GOT3 (cell line): ENCODE data around the gene DHRS7C.
"Not testable (repeated sequence)": the region's sequence is repeated elsewhere in the genome, so short reads cannot be mapped to it uniquely, and the experiment has no call there.

Experiments
- DNase-seq: peaks from one replicate; lab custom pipeline; 2025; ENCODE audit warnings: mixed read lengths; lab: John Stamatoyannopoulos, UW

Gene DHRS7C

DNA sequence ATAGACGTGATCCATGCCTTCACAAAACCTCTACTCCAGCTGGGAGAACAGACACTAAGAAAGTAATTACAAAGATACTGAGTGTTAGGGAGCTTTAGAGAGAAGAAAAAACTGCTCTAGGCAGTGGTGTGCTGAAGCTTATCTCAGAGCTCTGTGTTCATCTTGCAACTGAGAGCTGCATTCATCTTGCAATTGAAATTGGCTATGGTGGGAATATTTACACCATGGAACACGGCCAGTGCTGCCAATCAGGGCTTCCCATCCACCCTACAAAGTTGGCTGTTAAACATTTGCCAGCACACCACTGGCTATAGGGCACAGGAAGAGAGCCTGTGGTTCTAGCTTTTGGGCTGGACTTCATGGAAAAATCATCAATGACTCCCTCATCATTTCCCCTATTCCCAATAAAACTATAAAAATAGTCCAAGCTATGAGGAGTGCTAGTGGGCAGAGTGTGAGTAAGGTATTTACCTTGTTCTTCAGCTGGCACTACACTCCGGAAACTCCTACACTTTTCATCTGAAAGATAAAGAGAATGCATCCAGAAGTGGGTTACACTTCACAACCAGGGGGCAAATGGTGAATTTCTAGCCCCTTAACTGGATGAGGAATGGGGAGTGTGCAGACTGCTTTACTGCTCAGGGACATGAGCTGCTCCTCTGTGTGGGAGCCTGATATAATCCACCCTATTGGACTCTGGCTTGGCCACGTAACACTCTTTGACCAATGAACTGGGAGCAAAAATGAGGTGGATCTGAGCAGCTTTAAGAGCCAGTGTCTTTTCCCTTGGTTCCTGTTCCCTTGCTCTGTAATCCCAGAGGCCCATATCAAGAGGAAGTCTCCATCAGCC, 18.9 kb upstream of the DHRS7C start:
- no peak for DNase-seq

DNA sequence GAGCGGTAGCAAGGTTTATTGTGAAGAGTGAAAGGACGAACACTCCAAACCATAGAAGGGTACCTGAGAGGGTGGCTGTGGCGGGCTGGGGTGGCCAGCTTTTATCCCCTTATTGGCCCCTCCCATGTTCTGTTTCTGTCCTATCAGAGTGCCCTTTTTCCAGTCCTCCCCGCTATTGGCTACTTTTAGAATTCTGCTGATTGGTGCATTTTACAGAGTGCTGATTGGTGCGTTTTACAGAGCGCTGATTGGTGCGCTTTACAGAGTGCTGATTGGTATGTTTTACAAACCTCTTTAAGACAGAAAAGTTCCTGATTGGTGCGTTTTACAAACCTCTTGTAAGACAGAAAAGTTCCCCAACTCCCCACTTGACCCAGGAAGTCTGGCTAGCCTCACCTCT, 18.0 kb upstream of the DHRS7C start:
- no peak for DNase-seq

- no peak for DNase-seq
Measured at GRCh38 chr17:9806699-9807098, 15.3 kb upstream of the DHRS7C start.

- no peak for DNase-seq
Measured at GRCh38 chr17:9805769-9806168, 14.4 kb upstream of the DHRS7C start.

DNA sequence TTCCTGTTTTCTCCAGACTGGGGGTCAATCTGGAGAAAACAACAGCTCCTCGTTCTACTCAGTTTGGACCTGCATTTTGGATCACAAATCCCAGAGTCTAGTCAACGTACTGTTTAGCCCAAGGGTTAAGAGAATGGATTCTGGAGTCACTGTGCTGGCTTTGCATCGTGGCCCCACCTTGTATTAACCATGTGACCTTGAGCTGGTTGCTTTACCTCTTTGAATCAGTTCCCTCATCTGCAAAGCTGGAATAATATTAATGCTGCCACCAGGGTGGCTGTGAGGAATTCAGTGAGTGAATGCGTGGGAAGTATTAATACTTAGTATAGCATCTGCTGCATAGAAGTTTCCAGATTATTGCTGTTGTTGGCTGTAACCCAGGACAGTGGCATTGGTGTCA, 11.3 kb upstream of the DHRS7C start:
- no peak for DNase-seq

- DNase-seq = no peak
Measured at GRCh38 chr17:9802294-9802693, 10.9 kb upstream of the DHRS7C start.

GRCh38 chr17:9801505-9801904, 10.1 kb upstream of the DHRS7C start:
- DNase-seq = no peak

GRCh38 chr17:9798724-9799123, 7.3 kb upstream of the DHRS7C start:
- DNase-seq = no peak

DNA sequence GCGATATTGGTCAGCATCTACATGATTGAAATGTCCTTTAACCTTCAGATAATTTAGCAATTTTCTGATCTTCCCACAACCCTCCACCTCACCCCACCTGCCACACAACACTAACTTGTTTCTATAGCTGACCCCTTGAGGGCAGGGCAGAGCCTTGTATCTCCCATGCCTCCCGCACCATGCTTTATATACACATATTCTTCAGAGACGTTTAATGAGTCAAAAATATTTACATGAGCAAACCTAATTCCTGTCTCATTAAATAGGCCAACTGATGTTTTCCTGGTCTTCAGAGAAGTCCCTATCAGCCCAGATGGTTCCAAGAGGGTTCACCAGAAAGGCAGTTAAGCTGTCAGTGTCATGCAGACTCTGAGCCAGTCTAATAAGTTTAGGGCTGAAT, 6.6 kb upstream of the DHRS7C start:
- no peak for DNase-seq

DNA sequence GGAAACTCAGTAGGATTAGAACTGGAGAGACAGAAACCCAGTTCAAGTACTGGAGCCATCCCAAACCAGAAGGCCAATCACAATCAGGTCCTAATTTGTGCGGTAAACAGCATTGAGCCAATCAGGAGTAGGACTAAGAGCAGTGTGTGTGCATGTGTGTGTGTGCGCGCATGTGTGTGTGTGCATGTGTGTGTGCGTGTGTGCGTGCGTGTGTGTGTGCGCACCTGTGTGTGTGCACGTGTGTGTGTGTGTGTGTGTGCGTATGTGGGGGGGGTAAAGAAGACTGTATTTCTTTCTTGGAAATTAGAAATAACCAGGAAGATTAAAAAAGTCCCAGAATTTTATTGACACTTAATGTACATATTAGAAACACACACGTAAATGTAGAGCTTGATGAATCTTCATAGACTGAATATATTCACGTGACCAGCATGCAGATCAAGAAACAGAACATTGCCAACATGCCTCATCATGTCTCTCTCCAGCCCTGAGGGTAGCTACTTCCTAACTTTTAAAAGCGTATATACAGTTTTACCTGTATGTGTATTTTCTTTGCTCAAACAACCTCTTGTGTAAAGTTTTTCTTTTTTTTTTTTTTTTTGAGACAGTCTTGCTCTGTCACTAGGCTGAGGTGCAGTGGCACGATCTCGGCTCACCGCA, 919 bp upstream of the DHRS7C start:
- DNase-seq = no peak

GRCh38 chr17:9790316-9790715, 1.1 kb downstream of the DHRS7C start:
- DNase-seq = no peak

DNA sequence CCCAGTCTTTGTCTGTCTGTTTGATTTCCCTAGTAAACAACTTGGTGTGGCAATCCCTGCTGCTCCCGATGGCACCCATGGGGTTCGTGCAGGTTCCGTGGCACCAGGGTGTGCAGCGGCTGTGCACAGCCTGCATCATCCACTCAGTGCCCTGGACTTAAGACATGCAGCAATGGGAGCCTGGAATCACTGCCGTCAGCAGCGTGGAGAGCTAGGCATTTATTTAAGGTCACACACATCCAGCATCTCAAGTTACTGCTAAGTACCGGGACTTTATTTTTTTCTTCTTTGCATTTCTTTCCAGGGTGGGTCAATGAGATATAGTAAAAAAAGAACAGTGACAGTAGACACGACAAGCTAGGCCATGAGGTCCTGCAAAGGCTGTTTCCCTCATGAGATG, 2.8 kb downstream of the DHRS7C start:
- no peak for DNase-seq

DNA sequence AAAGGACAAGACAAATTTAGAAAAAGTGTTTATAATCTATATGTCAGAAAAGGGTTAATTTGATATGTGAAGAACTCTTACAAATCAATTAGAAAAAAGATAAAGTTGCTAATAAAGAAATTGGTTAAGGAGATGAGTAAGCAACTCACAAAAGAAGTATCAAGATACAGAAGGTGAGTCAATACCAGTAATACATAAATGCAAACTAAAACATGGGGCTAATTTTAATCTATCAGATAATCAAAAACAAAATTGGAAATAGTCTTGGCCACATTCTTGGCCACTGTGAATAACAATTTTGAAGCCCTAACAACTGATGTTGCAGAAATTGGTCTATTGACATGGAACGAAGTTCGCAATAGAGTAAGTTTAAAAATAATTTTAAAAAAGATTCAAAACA, 6.8 kb downstream of the DHRS7C start:
- no peak for DNase-seq

GRCh38 chr17:9783465-9783864, 7.9 kb downstream of the DHRS7C start:
- DNase-seq = not testable (repeated sequence)

DNA sequence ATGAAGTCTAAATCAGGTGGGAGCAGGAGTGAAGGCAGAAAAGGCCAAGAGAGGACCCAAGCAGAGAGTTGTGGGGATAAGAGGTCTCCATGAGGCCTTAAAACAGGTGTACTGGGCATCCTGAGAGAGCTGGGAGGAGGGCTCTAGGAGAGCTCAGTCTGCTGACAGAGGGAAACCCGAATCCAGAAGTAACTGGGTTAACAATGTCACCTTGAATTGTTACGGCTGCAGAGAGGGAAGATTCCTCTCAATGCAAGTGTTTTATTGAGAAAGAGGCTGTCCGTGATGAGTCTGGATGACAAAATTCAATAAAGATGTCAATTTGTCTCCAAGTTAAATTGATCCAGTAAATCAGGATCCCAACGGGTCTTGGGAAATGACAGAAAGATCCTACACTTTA, 8.3 kb downstream of the DHRS7C start:
- DNase-seq = no peak

DNA sequence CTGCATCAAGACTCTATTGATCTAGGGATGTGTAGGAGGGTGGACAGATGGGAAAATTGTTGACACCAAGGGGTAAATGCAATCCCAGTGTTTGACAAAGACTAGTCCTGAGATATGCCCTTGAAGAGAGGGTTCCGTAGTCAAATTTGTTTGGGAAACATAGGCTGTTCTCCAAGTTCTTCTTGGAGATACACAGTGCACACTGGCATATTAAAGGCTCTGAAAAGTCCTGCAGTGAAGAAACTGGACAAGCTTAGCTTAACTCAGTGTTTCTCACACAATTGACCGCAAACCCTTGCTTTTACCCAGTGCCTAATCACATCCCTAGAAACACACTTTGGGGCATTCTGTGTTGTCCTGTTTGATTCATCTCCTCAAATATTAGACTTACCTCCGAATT, 10.8 kb downstream of the DHRS7C start:
- DNase-seq = no peak

GRCh38 chr17:9776911-9777310, 14.5 kb downstream of the DHRS7C start:
- DNase-seq = no peak

- no peak for DNase-seq
Measured at GRCh38 chr17:9772658-9773057, 18.7 kb downstream of the DHRS7C start.

- no peak for DNase-seq
Measured at GRCh38 chr17:9771465-9771864, 19.9 kb downstream of the DHRS7C start.

- no peak for DNase-seq
Measured at GRCh38 chr17:9769036-9769695, 22.2 kb downstream of the DHRS7C start.

DNA sequence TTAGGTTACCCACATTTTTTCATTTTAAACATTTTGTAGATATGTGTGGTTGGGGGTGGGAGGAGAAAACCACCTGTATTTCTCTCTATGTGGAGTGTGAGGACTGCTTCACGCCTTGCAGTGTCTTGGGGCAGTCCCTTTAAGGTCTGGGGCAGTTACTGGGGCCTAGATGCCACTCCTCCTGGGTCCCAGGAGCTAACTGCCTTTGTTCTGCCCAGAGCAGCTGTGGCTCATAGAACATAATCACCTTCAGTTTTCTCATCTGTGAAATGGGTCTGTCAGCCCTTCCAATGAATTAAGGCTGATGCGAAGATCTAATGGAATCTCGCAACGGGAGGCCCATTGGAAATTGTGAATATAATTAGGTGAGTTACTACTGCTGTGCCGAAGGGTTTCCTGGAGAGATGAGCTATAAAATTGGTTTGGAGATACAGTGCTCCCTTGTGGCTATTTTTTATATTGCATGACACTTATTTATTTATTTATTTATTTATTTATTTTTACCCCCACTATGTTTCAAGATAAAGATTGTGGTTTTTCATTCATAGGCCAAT, 22.9 kb downstream of the DHRS7C start:
- DNase-seq = no peak

DNA sequence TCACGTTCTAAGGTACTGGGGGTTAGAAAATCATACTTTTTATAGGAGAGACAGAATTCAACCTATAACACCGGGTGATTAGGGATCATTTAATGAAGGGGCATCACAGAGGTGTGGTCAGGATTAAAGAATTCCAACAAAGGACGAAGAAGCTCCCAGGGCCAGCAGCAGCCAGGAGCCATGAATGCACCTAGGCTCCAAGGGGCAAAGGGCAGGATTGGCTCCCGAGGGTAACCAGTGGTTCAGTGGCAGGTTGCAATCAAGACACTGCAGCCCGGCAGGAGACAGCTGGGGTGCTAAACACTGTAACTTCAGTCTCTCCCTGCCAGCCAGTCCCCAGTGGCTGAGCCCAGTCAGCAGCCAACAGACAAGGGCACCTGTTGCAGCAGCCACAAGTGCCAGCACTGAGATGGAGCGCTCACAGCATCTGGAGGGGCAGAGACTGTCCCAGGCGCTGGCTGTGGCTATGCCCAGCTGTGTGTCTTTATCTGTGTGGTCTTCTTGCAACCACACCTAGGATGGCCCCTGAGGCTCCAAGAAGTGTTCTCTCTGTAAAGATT, 23.9 kb downstream of the DHRS7C start:
- no peak for DNase-seq
